HepG2 (cell line): ENCODE results near the gene SLC16A3. TPM values are rescaled to one million over a fixed set of nuclear protein-coding genes. Genes with fewer than 3 reads are reported as not detected.

Experiments used
- DNMT3B ChIP-seq: conservative IDR thresholded peaks from 2 replicates; pipeline ENCODE4 v1.6.1; 2016; ENCODE audit warnings: missing biosample characterization, control low read depth
- DZIP1 ChIP-seq: sonication (generic); formaldehyde crosslinking; IDR thresholded peaks from 2 replicates; pipeline ENCODE4 v1.5.0; 2020; ENCODE audit warnings: mild to moderate bottlenecking, missing genetic modification reagents
- EED ChIP-seq: sonication (generic); formaldehyde crosslinking; IDR thresholded peaks from 2 replicates; pipeline ENCODE4 v1.5.0; 2020; ENCODE audit warnings: mild to moderate bottlenecking, missing genetic modification reagents
- IRF1 ChIP-seq: sonication (generic); formaldehyde crosslinking; IDR thresholded peaks from 2 replicates; pipeline ENCODE4 v1.4.0; 2020; ENCODE audit warnings: low read depth, mild to moderate bottlenecking, missing genetic modification reagents
- KAT2B ChIP-seq: fragments of 150-350 bp; IDR thresholded peaks from 2 replicates; pipeline ENCODE4 v1.6.1; 2014; ENCODE audit warnings: low read depth, low read length, borderline replicate concordance
- KAT8 ChIP-seq: IDR thresholded peaks from 2 replicates; pipeline ENCODE4 v1.6.1; 2016; ENCODE audit warnings: missing genetic modification reagents, missing compliant biosample characterization
- KDM5A ChIP-seq: fragments of 200-600 bp; sonication (generic); IDR thresholded peaks from 2 replicates; pipeline ENCODE4 v1.7.0; 2018; ENCODE audit warnings: antibody characterized with exemption, mild to moderate bottlenecking, low read length, borderline replicate concordance
- NFIB ChIP-seq: sonication (generic); formaldehyde crosslinking; IDR thresholded peaks from 2 replicates; pipeline ENCODE4 v1.9.0; 2021; ENCODE audit warnings: missing genetic modification reagents, mild to moderate bottlenecking, borderline replicate concordance
- RAD51 ChIP-seq: fragments of 450-650 bp; IDR thresholded peaks from 2 replicates; pipeline ENCODE4 v1.6.1; 2016; ENCODE audit warnings: borderline replicate concordance
- REXO4 ChIP-seq: sonication (generic); formaldehyde crosslinking; IDR thresholded peaks from 2 replicates; pipeline ENCODE4 v1.8.0; 2022; ENCODE audit warnings: missing genetic modification reagents, mild to moderate bottlenecking, borderline replicate concordance
- RFX1 ChIP-seq: fragments of 450-650 bp; IDR thresholded peaks from 2 replicates; pipeline ENCODE4 v1.6.1; 2017
- RNF219 ChIP-seq: sonication (generic); formaldehyde crosslinking; IDR thresholded peaks from 2 replicates; pipeline ENCODE4 v1.5.0; 2020; ENCODE audit warnings: mild to moderate bottlenecking, missing genetic modification reagents
- SNRNP70 ChIP-seq: fragments of 200-400 bp; formaldehyde crosslinking; IDR thresholded peaks from 2 replicates; pipeline ENCODE4 v1.6.1; 2017; ENCODE audit warnings: mild to moderate bottlenecking, low read depth, low read length, moderate library complexity
- TRAFD1 ChIP-seq: sonication (generic); formaldehyde crosslinking; IDR thresholded peaks from 2 replicates; pipeline ENCODE4 v1.5.1; 2020; ENCODE audit warnings: missing genetic modification reagents, mild to moderate bottlenecking, borderline replicate concordance
- ZNF136 ChIP-seq: sonication (generic); formaldehyde crosslinking; IDR thresholded peaks from 2 replicates; pipeline ENCODE4 v1.8.1; 2022; ENCODE audit warnings: low read depth, mild to moderate bottlenecking, moderate library complexity, missing genetic modification reagents
- ZNF18 ChIP-seq: sonication (generic); formaldehyde crosslinking; IDR thresholded peaks from 2 replicates; pipeline ENCODE4 v1.8.0; 2022; ENCODE audit warnings: mild to moderate bottlenecking, missing genetic modification reagents; ENCODE audit not compliant: insufficient replicate concordance
- ZNF30 ChIP-seq: sonication (generic); formaldehyde crosslinking; IDR thresholded peaks from 2 replicates; pipeline ENCODE4 v1.5.0; 2020; ENCODE audit warnings: mild to moderate bottlenecking, missing genetic modification reagents
- ZNF550 ChIP-seq: sonication (generic); formaldehyde crosslinking; IDR thresholded peaks from 2 replicates; pipeline ENCODE4 v1.4.0; 2020; ENCODE audit warnings: mild to moderate bottlenecking, missing genetic modification reagents, borderline replicate concordance
- ZNF563 ChIP-seq: sonication (generic); formaldehyde crosslinking; IDR thresholded peaks from 2 replicates; pipeline ENCODE4 v1.8.0; 2022; ENCODE audit warnings: mild to moderate bottlenecking, moderate library complexity, missing genetic modification reagents
- ZNF570 ChIP-seq: sonication (generic); formaldehyde crosslinking; IDR thresholded peaks from 2 replicates; pipeline ENCODE4 v1.4.0; 2020; ENCODE audit warnings: mild to moderate bottlenecking, missing genetic modification reagents, borderline replicate concordance
- ZNF672 ChIP-seq: sonication (generic); formaldehyde crosslinking; IDR thresholded peaks from 2 replicates; pipeline ENCODE4 v1.8.1; 2022; ENCODE audit warnings: missing genetic modification reagents
- polyA plus RNA-seq, 8 experiments: library from polyadenylated mRNA; depleted of rRNA in 3 of 8; stranded (reverse) in 7 of 8; unstranded in 1 of 8; fragments of >200 nt; fragmentation: Illumina TruSeq in 4 of 8; extraction: Trizol in 4 of 8; gene quantifications; 2 replicates each; pipeline versions ENCODE4 v1.2.1 to v1.2.3, GENCODE V29; 2011 to 2016; ENCODE audit warnings: low read depth in 4 of 8, missing spikeins in 1 of 8, mixed read lengths in 1 of 8; ENCODE audit not compliant: insufficient read depth in 1 of 8
- total RNA-seq, 5 experiments: library from RNA; depleted of rRNA; stranded (reverse); fragments of >200 nt; fragmentation: Illumina TruSeq; extraction: Trizol; gene quantifications; 2 replicates each; pipeline ENCODE4 v1.2.3, GENCODE V29; 2016; ENCODE audit warnings: low read depth in 1 of 5

Gene SLC16A3
- total and polyA plus RNA-seq, 2 of the 13 experiments (the other 11 are each of a cell fraction or from before 2014, with no cell fraction given): 242 to 349 TPM

- TF ChIP-seq ZNF563 (CRISPR knock-in tag): no peak
- TF ChIP-seq ZNF18: no peak
- no peak for TF ChIP-seq RNF219 (CRISPR knock-in tag)
- TF ChIP-seq DZIP1 (CRISPR knock-in tag): no peak; the same call in 1 of the 2 replicates
- no peak for TF ChIP-seq IRF1 (CRISPR knock-in tag)
- no peak for TF ChIP-seq RAD51
- TF ChIP-seq ZNF136 (CRISPR knock-in tag): 0 out of 2 replicates have a peak, but pooled peaks have one; percentile 7
- TF ChIP-seq TRAFD1 (CRISPR knock-in tag): no peak
- TF ChIP-seq ZNF570 (CRISPR knock-in tag): no peak
- no peak for TF ChIP-seq SNRNP70
- no peak for TF ChIP-seq RFX1
- no peak for TF ChIP-seq ZNF30 (CRISPR knock-in tag)
- peak; percentile 8; the same call in 1 of the 2 replicates for TF ChIP-seq ZNF672 (CRISPR knock-in tag)
- no peak for TF ChIP-seq REXO4 (CRISPR knock-in tag)
- TF ChIP-seq KAT8 (CRISPR knock-in tag): peak; percentile 9
- TF ChIP-seq KAT2B: no peak
- no peak for TF ChIP-seq DNMT3B
- no peak for TF ChIP-seq NFIB (CRISPR knock-in tag)
- no peak for TF ChIP-seq KDM5A
- TF ChIP-seq EED: no peak
- no peak for TF ChIP-seq ZNF550
Observed at GRCh38 chr17:82241926-82242697, 13.3 kb downstream of the SLC16A3 start (continued).
